Small intestine (tissue), 7 donors: Measurements from ENCODE around the gene LINC01488. TPM values are rescaled to one million over a fixed set of nuclear protein-coding genes. Genes with fewer than 3 reads are reported as not detected.
A peak's percentile ranks its signal among the peaks of the same experiment; 100 is the strongest.

ENCODE experiments used
- DNase-seq, 2 donors: peaks; one replicate each; pipeline versions ENCODE4 v3.0.0 to v3.0.0-alpha.2; 2013
- FAIRE-seq: peaks from 2 replicates; lab custom pipeline; 2012; peaks lifted over from hg19 to GRCh38; lab: Jason Lieb, UNC
- H3K27ac ChIP-seq, 3 donors: one replicate each; pipeline ENCODE4 v1.5.1; 2013; ENCODE audit warnings: low read length in 2 of 3, mild to moderate bottlenecking in 2 of 3, control low read depth in 1 of 3, inconsistent platforms in 1 of 3, low read depth in 1 of 3, moderate library complexity in 1 of 3
- H3K27me3 ChIP-seq, 3 donors: one replicate each; pipeline ENCODE4 v1.6.1; 2013; ENCODE audit warnings: low read length in 3 of 3, inconsistent platforms in 1 of 3; ENCODE audit not compliant: control insufficient read depth in 3 of 3, insufficient read depth in 3 of 3
- H3K36me3 ChIP-seq, 3 donors: one replicate each; pipeline ENCODE4 v1.6.1; 2013; ENCODE audit warnings: low read length in 3 of 3, inconsistent platforms in 1 of 3, low read depth in 1 of 3, mild to moderate bottlenecking in 1 of 3, moderate library complexity in 1 of 3; ENCODE audit not compliant: control insufficient read depth in 3 of 3, insufficient read depth in 2 of 3
- H3K4me1 ChIP-seq, 3 donors: one replicate each; pipeline ENCODE4 v1.6.1; 2013; ENCODE audit warnings: low read length in 2 of 3, inconsistent platforms in 1 of 3, low read depth in 1 of 3, mild to moderate bottlenecking in 1 of 3, moderate library complexity in 1 of 3; ENCODE audit not compliant: control insufficient read depth in 3 of 3, insufficient read depth in 2 of 3
- H3K4me3 ChIP-seq, 3 donors: one replicate each; pipeline ENCODE4 v1.5.1; 2013; ENCODE audit warnings: low read length in 3 of 3, control low read depth in 1 of 3, inconsistent platforms in 1 of 3, low read depth in 1 of 3, mild to moderate bottlenecking in 1 of 3, moderate library complexity in 1 of 3
- H3K9me3 ChIP-seq, 2 donors: one replicate each; pipeline ENCODE4 v1.6.1; 2013; ENCODE audit warnings: low read depth in 1 of 2, low read length in 1 of 2; ENCODE audit not compliant: control insufficient read depth in 2 of 2, insufficient read depth in 1 of 2
- WGBS, 3 donors: extraction: QIAGEN DNeasy Blood & Tissue Kit; methylation state at CpG; one replicate each; pipeline ENCODE4 v1.1.7; 2013; 5-methylcytosine and 5-hydroxymethylcytosine counted together
- polyA plus RNA-seq, 4 donors: library from polyadenylated mRNA; stranded (reverse) in 3 of 4; unstranded in 1 of 4; fragments of 200-250 nt in 3 of 4; fragments of 120-200 nt in 1 of 4; gene quantifications; one replicate each; pipeline versions ENCODE4 v1.2.1 to v1.2.3, GENCODE V29; 2013
- donor health status: healthy with polysubstance abuse.
- donor health status: control.
- donor health status: control.
- donor health status: Bipolar disorder and iron deficiency.
- donor health status: healthy.

The LINC01488 gene
- polyA plus RNA-seq, 4 donors = 0.03 TPM; not detected in 3

GRCh38 chr11:69463995-69464960 is 17.2 kb upstream of the LINC01488 start:
- H3K36me3 ChIP-seq = no peaks in the 10 kb centered on the region
- no peak overlapping the region for H3K4me3 ChIP-seq
- peak overlapping the region in 1 of 3 donors; percentile 50 for H3K27ac ChIP-seq
- no peaks in the 10 kb centered on the region for H3K27me3 ChIP-seq
- 45 to 72% (median 51%) methylated on average over 14 to 16 of the region's 16 CpGs for WGBS, 3 donors
- peaks cover 0 to 60% (median 7%) of the 10 kb centered on the region in 3 donors for H3K4me1 ChIP-seq
- peaks cover 0 to 14% of the 10 kb centered on the region in 2 donors for H3K9me3 ChIP-seq
- DNase-seq (peak; percentile 46 to 76), FAIRE-seq (no peak)

GRCh38 chr11:69465236-69466000 is 16.0 kb upstream of the LINC01488 start:
- no peaks in the 10 kb centered on the region for H3K36me3 ChIP-seq
- H3K9me3 ChIP-seq = peaks cover 0 to 13% of the 10 kb centered on the region in 2 donors
- H3K4me1 ChIP-seq = peaks cover 0 to 61% (median 2%) of the 10 kb centered on the region in 3 donors
- FAIRE-seq (no peak), DNase-seq (peak in 1 of 2 donors; percentile 45)
- no peak overlapping the region for H3K27ac ChIP-seq
- no peaks in the 10 kb centered on the region for H3K27me3 ChIP-seq
- H3K4me3 ChIP-seq = no peak overlapping the region
- WGBS, 3 donors = 21 to 72% (median 41%) methylated on average over 17 of the region's 17 CpGs

GRCh38 chr11:69466039-69466438 is 15.4 kb upstream of the LINC01488 start:
- Histone ChIP-seq H3K9me3 (peaks cover 0 to 7% of the 10 kb centered on the region in 2 donors), H3K27me3 (no peaks in the 10 kb centered on the region), H3K27ac (no peak overlapping the region), H3K4me1 (peaks cover 0 to 66% (median 2%) of the 10 kb centered on the region in 3 donors), H3K4me3 (no peak overlapping the region), H3K36me3 (no peaks in the 10 kb centered on the region)
- FAIRE-seq (no peak), DNase-seq (peak in 1 of 2 donors; percentile 31)
- 41 to 74% (median 42%) methylated on average over 6 of the region's 6 CpGs for WGBS, 3 donors

- Histone ChIP-seq H3K36me3 (no peaks in the 10 kb centered on the region), H3K9me3 (no peaks in the 10 kb centered on the region), H3K4me3 (no peak overlapping the region), H3K4me1 (peaks cover 0 to 66% (median 2%) of the 10 kb centered on the region in 3 donors), H3K27me3 (no peaks in the 10 kb centered on the region), H3K27ac (peak overlapping the region in 1 of 3 donors; percentile 68)
- WGBS, 3 donors = 92 to 96% (median 95%) methylated on average over 4 of the region's 4 CpGs
- no peak for FAIRE-seq
- no peak for DNase-seq
These were observed 14.3 kb upstream of the LINC01488 start for GRCh38 chr11:69467196-69467595.

GRCh38 chr11:69467646-69468045 is 13.8 kb upstream of the LINC01488 start:
- DNase-seq = peak in 1 of 2 donors; percentile 55
- FAIRE-seq = no peak

GRCh38 chr11:69468221-69468620 is 13.2 kb upstream of the LINC01488 start:
- FAIRE-seq = no peak
- H3K36me3 ChIP-seq = peaks cover 0 to 5% (median 0%) of the 10 kb centered on the region in 3 donors
- H3K27me3 ChIP-seq = no peaks in the 10 kb centered on the region
- DNase-seq = peak in 1 of 2 donors; percentile 41
- WGBS, 3 donors = 81 to 90% (median 84%) methylated on average over 11 of the region's 11 CpGs
- peaks cover 0 to 58% (median 2%) of the 10 kb centered on the region in 3 donors for H3K4me1 ChIP-seq
- no peak overlapping the region for H3K4me3 ChIP-seq
- peak overlapping the region in 1 of 3 donors; percentile 68 for H3K27ac ChIP-seq
- H3K9me3 ChIP-seq = peaks cover 0 to 3% of the 10 kb centered on the region in 2 donors

More at GRCh38 chr11:69467646-69468045, 13.8 kb upstream of the LINC01488 start:
- Histone ChIP-seq H3K4me1 (peaks cover 0 to 64% (median 2%) of the 10 kb centered on the region in 3 donors), H3K27me3 (no peaks in the 10 kb centered on the region), H3K36me3 (no peaks in the 10 kb centered on the region), H3K27ac (peak overlapping the region in 1 of 3 donors; percentile 68), H3K4me3 (no peak overlapping the region), H3K9me3 (no peaks in the 10 kb centered on the region)
- 65 to 73% (median 71%) methylated on average over 9 of the region's 9 CpGs for WGBS, 3 donors

- WGBS, 3 donors = 67 to 82% (median 68%) methylated on average over 25 of the region's 25 CpGs
These were observed 12.3 kb upstream of the LINC01488 start for GRCh38 chr11:69468911-69469885.

More at GRCh38 chr11:69468911-69469885, 12.3 kb upstream of the LINC01488 start:
- Histone ChIP-seq H3K27me3 (peaks cover 0 to 3% (median 0%) of the 10 kb centered on the region in 3 donors), H3K4me1 (peaks cover 0 to 50% (median 2%) of the 10 kb centered on the region in 3 donors), H3K27ac (peak overlapping the region in 1 of 3 donors; percentile 68), H3K9me3 (peaks cover 0 to 13% of the 10 kb centered on the region in 2 donors), H3K4me3 (no peak overlapping the region), H3K36me3 (peaks cover 0 to 13% (median 0%) of the 10 kb centered on the region in 3 donors)
- DNase-seq = peak; percentile 45 to 60
- no peak for FAIRE-seq
